Transverse colon (tissue), 4 donors: Measurements from ENCODE around the gene GPR78. TPM values are rescaled to one million over a fixed set of nuclear protein-coding genes. Genes with fewer than 3 reads are reported as not detected.

ENCODE experiments used
- DNase-seq: peaks from one replicate; pipeline ENCODE4 v3.0.0-alpha.2; 2019
- H3K27ac ChIP-seq, 4 donors: fragments of 200-600 bp; sonication (generic); 2 replicates each; pipeline ENCODE4 v1.5.1; 2016 to 2018; ENCODE audit warnings: inconsistent platforms in 4 of 4
- H3K27me3 ChIP-seq: fragments of 200-600 bp; sonication (generic); 2 replicates; pipeline ENCODE4 v1.5.1; 2017; ENCODE audit warnings: inconsistent platforms
- H3K36me3 ChIP-seq, 4 donors: fragments of 200-600 bp; sonication (generic); 2 replicates each; pipeline ENCODE4 v1.5.1; 2017 to 2019; ENCODE audit warnings: inconsistent platforms in 4 of 4
- H3K4me1 ChIP-seq, 4 donors: fragments of 200-600 bp; sonication (generic); 2 replicates each; pipeline ENCODE4 v1.5.1; 2017 to 2020; ENCODE audit warnings: inconsistent platforms in 4 of 4
- H3K4me3 ChIP-seq, 4 donors: fragments of 200-600 bp; sonication (generic); 1 replicate in 1 of 4; 2 replicates in 3 of 4; pipeline versions ENCODE4 v1.5.1 to v1.6.1; 2017 to 2019; ENCODE audit warnings: inconsistent platforms in 4 of 4
- H3K9me3 ChIP-seq, 2 donors: fragments of 200-600 bp; sonication (generic); 2 replicates each; pipeline ENCODE4 v1.5.1; 2017 to 2019; ENCODE audit warnings: inconsistent platforms in 2 of 2
- CTCF ChIP-seq, 5 experiments: fragments of 200-600 bp in 3 of 5; fragments of 450-650 bp in 2 of 5; sonication (generic) in 3 of 5; IDR thresholded peaks; 1 replicate in 2 of 5; 2 replicates in 3 of 5; pipeline ENCODE4 v1.5.1; 2016 to 2017; ENCODE audit warnings: antibody characterized with exemption in 5 of 5, inconsistent platforms in 3 of 5, mild to moderate bottlenecking in 2 of 5, moderate library complexity in 1 of 5
- EP300 ChIP-seq: sonication (generic); formaldehyde crosslinking; IDR thresholded peaks from one replicate; pipeline ENCODE4 v1.6.1; 2017; ENCODE audit warnings: antibody characterized with exemption, low read depth
- POLR2A ChIP-seq: fragments of 450-650 bp; IDR thresholded peaks from one replicate; pipeline ENCODE4 v1.6.1; 2016; ENCODE audit warnings: antibody characterized with exemption, mild to moderate bottlenecking, moderate library complexity
- POLR2AphosphoS5 ChIP-seq, 3 donors: sonication (generic); formaldehyde crosslinking; IDR thresholded peaks; one replicate each; pipeline ENCODE4 v1.6.1; 2016; ENCODE audit warnings: antibody characterized with exemption in 3 of 3
- WGBS, 2 donors: methylation state at CpG; one replicate each; pipeline ENCODE4 v1.1.5; 2018; ENCODE audit warnings: low coverage in 1 of 2; 5-methylcytosine and 5-hydroxymethylcytosine counted together
- in situ Hi-C, 4 donors: fragments of 200-750 bp; cut with MboI; loops; one replicate each; pipeline versions ENCODE4 v1.15.0 to v1.15.1; 2017; ENCODE audit warnings: low sequenced_read_pairs in 3 of 4, low pct_ligation_motif_present in 1 of 4, low pct_unique_long_range_greater_than_20kb in 1 of 4
- intact Hi-C: fragments of 100-400 bp; cut with DNase I; formaldehyde crosslinking; loops from one replicate; pipeline ENCODE4 v1.15.1; 2023; ENCODE audit warnings: low total_unique reads
- total RNA-seq, 4 donors: library from RNA; depleted of rRNA; stranded (reverse); fragments of >200 nt; gene quantifications; one replicate each; pipeline ENCODE4 v1.1.0, GENCODE V29; 2016

The GPR78 gene
- total RNA-seq, 4 donors from 2014 or later: 0.14 TPM; not detected in 3

- no peak for DNase-seq
- Histone ChIP-seq H3K4me1 (no peaks in the 10 kb centered on the region), H3K4me3 (no peak overlapping the region), H3K27me3 (no peaks in the 10 kb centered on the region), H3K9me3 (no peaks in the 10 kb centered on the region), H3K36me3 (no peaks in the 10 kb centered on the region), H3K27ac (no peak overlapping the region)
- in situ Hi-C loops (no loop called here), intact Hi-C loops (loop anchor here (2.0 kb wide), 1 partner anchor 81 kb away; no protein-coding TSS in a partner anchor)
- no peak for TF ChIP-seq EP300
- TF ChIP-seq CTCF (IDR thresholded peaks at IDR 0.05): no peak
- TF ChIP-seq POLR2A: no peak
- TF ChIP-seq POLR2AphosphoS5 (IDR thresholded peaks at IDR 0.05): no peak
- WGBS, 2 donors: 75% methylated on average over 8 of the region's 11 CpGs; no CpG with 5 or more reads in 1 of the 2 donors
These were observed 30.8 kb upstream of the GPR78 start for GRCh38 chr4:8549352-8549931.

GRCh38 chr4:8550691-8551090 lies 29.5 kb upstream of the GPR78 start:
- H3K9me3 ChIP-seq: no peaks in the 10 kb centered on the region
- H3K4me3 ChIP-seq: no peak overlapping the region
- H3K27me3 ChIP-seq: no peaks in the 10 kb centered on the region
- H3K27ac ChIP-seq: no peak overlapping the region
- intact Hi-C loops: no loop called here
- 76% methylated on average over 9 of the region's 9 CpGs; no CpG with 5 or more reads in 1 of the 2 donors for whole genome bisulfite sequencing, 2 donors
- no peaks in the 10 kb centered on the region for H3K36me3 ChIP-seq
- H3K4me1 ChIP-seq: no peaks in the 10 kb centered on the region
- no peak for DNase-seq
- TF ChIP-seq POLR2AphosphoS5 (IDR thresholded peaks at IDR 0.05) (no peak), EP300 (no peak), POLR2A (no peak), CTCF (IDR thresholded peaks at IDR 0.05) (no peak)
- in situ Hi-C loops: no loop called here

- DNase-seq: no peak
- no peaks in the 10 kb centered on the region for H3K4me1 ChIP-seq
- in situ Hi-C loops (no loop called here), intact Hi-C loops (no loop called here)
- no peaks in the 10 kb centered on the region for H3K36me3 ChIP-seq
- H3K27ac ChIP-seq: no peak overlapping the region
- no peaks in the 10 kb centered on the region for H3K27me3 ChIP-seq
- no peaks in the 10 kb centered on the region for H3K9me3 ChIP-seq
- WGBS, 2 donors: 88 to 100% methylated on average over 2 to 4 of the region's 4 CpGs
- no peak overlapping the region for H3K4me3 ChIP-seq
- no peak for TF ChIP-seq POLR2A
- TF ChIP-seq EP300: no peak
- no peak for TF ChIP-seq POLR2AphosphoS5 (IDR thresholded peaks at IDR 0.05)
- no peak for TF ChIP-seq CTCF (IDR thresholded peaks at IDR 0.05)
These were observed 28.2 kb upstream of the GPR78 start for GRCh38 chr4:8552024-8552423.

- Histone ChIP-seq H3K27ac (no peak overlapping the region), H3K4me1 (no peaks in the 10 kb centered on the region), H3K36me3 (no peaks in the 10 kb centered on the region), H3K27me3 (no peaks in the 10 kb centered on the region), H3K4me3 (no peak overlapping the region), H3K9me3 (no peaks in the 10 kb centered on the region)
- no peak for TF ChIP-seq CTCF (IDR thresholded peaks at IDR 0.05)
- TF ChIP-seq EP300: no peak
- no peak for TF ChIP-seq POLR2AphosphoS5 (IDR thresholded peaks at IDR 0.05)
- no peak for TF ChIP-seq POLR2A
- in situ Hi-C loops (no loop called here), intact Hi-C loops (no loop called here)
- DNase-seq: no peak
- WGBS, 2 donors: 82 to 100% methylated on average over 1 to 8 of the region's 8 CpGs
These were observed 27.5 kb upstream of the GPR78 start for GRCh38 chr4:8552581-8553205.
